H9 (cell line): ENCODE results near the gene TRPM3. TPM values are rescaled to one million over a fixed set of nuclear protein-coding genes. Genes with fewer than 3 reads are reported as not detected.

Experiments
- DNase-seq: peaks from one replicate; pipeline ENCODE4 v3.0.0-alpha.2; 2017
- H2AFZ ChIP-seq: one replicate; pipeline ENCODE4 v1.6.1; 2013; ENCODE audit warnings: mild to moderate bottlenecking, low read length, control low read depth, moderate library complexity
- H2AK5ac ChIP-seq: 2 replicates; pipeline ENCODE4 v1.6.1; 2013; ENCODE audit warnings: low read length, control low read depth, mixed read lengths; ENCODE audit not compliant: insufficient read length
- H2BK120ac ChIP-seq: one replicate; pipeline ENCODE4 v1.6.1; 2013; ENCODE audit warnings: low read depth, mild to moderate bottlenecking, low read length, control low read depth, inconsistent platforms; ENCODE audit not compliant: poor library complexity, severe bottlenecking
- H2BK12ac ChIP-seq: 2 replicates; pipeline ENCODE4 v1.6.1; 2013; ENCODE audit warnings: low read length, control low read depth, mixed read lengths, low read depth; ENCODE audit not compliant: insufficient read length
- H2BK15ac ChIP-seq: 2 replicates; pipeline ENCODE4 v1.6.1; 2013; ENCODE audit warnings: low read depth, low read length, control low read depth
- H2BK20ac ChIP-seq: one replicate; pipeline ENCODE4 v1.6.1; 2013; ENCODE audit warnings: low read depth, mild to moderate bottlenecking, low read length, control low read depth, inconsistent platforms; ENCODE audit not compliant: poor library complexity, severe bottlenecking
- H2BK5ac ChIP-seq: 2 replicates; pipeline ENCODE4 v1.6.1; 2013; ENCODE audit warnings: low read length, control low read depth, mixed read lengths; ENCODE audit not compliant: insufficient read length
- H3K14ac ChIP-seq: 2 replicates; pipeline ENCODE4 v1.6.1; 2013; ENCODE audit warnings: low read length, control low read depth; ENCODE audit not compliant: insufficient read depth
- H3K18ac ChIP-seq: 2 replicates; pipeline ENCODE4 v1.6.1; 2013; ENCODE audit warnings: low read depth, mild to moderate bottlenecking, mixed read lengths, low read length, control low read depth; ENCODE audit not compliant: insufficient read length
- H3K23ac ChIP-seq: 2 replicates; pipeline ENCODE4 v1.6.1; 2013; ENCODE audit warnings: low read length, control low read depth, mixed read lengths, low read depth; ENCODE audit not compliant: insufficient read length
- H3K23me2 ChIP-seq: 2 replicates; pipeline ENCODE4 v1.6.1; 2013; ENCODE audit warnings: low read depth, mild to moderate bottlenecking, mixed read lengths, low read length, control low read depth; ENCODE audit not compliant: insufficient read length, poor library complexity, severe bottlenecking
- H3K27ac ChIP-seq: 2 replicates; pipeline ENCODE4 v1.5.1; 2013; ENCODE audit warnings: low read length, control low read depth, mixed read lengths, low read depth; ENCODE audit not compliant: insufficient read length
- H3K27me3 ChIP-seq: 2 replicates; pipeline ENCODE4 v1.6.1; 2013; ENCODE audit warnings: low read length, control low read depth, inconsistent platforms; ENCODE audit not compliant: insufficient read depth
- H3K4ac ChIP-seq: 2 replicates; pipeline ENCODE4 v1.6.1; 2013; ENCODE audit warnings: low read depth, mild to moderate bottlenecking, control low read depth, inconsistent platforms, low read length, moderate library complexity
- H3K4me1 ChIP-seq: 2 replicates; pipeline ENCODE4 v1.6.1; 2013; ENCODE audit warnings: low read length, control low read depth, inconsistent platforms; ENCODE audit not compliant: insufficient read depth
- H3K4me2 ChIP-seq: 2 replicates; pipeline ENCODE4 v1.6.1; 2013; ENCODE audit warnings: low read length, control low read depth, mixed read lengths; ENCODE audit not compliant: insufficient read length, insufficient read depth
- H3K56ac ChIP-seq: 2 replicates; pipeline ENCODE4 v1.6.1; 2013; ENCODE audit warnings: low read depth, mild to moderate bottlenecking, mixed read lengths, low read length, control low read depth; ENCODE audit not compliant: insufficient read length
- H3K79me1 ChIP-seq: 2 replicates; pipeline ENCODE4 v1.6.1; 2013; ENCODE audit warnings: low read depth, mild to moderate bottlenecking, moderate library complexity, low read length, control low read depth, inconsistent platforms; ENCODE audit not compliant: insufficient read depth, poor library complexity, severe bottlenecking
- H3K79me2 ChIP-seq: 2 replicates; pipeline ENCODE4 v1.6.1; 2013; ENCODE audit warnings: low read length, control low read depth, inconsistent platforms; ENCODE audit not compliant: insufficient read depth
- H3K9ac ChIP-seq: 2 replicates; pipeline ENCODE4 v1.6.1; 2013; ENCODE audit warnings: low read length, control low read depth, mixed read lengths; ENCODE audit not compliant: insufficient read length; ENCODE audit errors: extremely low read depth
- H3K9me3 ChIP-seq: one replicate; pipeline ENCODE4 v1.6.1; 2013; ENCODE audit warnings: low read depth, low read length, inconsistent platforms; ENCODE audit not compliant: control insufficient read depth
- H3T11ph ChIP-seq: one replicate; pipeline ENCODE4 v1.6.1; 2013; ENCODE audit warnings: mild to moderate bottlenecking, low read length, control low read depth, inconsistent platforms
- H4K20me1 ChIP-seq: one replicate; pipeline ENCODE4 v1.6.1; 2013; ENCODE audit not compliant: control insufficient read depth, insufficient read length, insufficient read depth
- H4K5ac ChIP-seq: 2 replicates; pipeline ENCODE4 v1.6.1; 2013; ENCODE audit warnings: low read depth, mild to moderate bottlenecking, mixed read lengths, low read length, control low read depth; ENCODE audit not compliant: insufficient read length
- H4K8ac ChIP-seq: replicated peaks from 2 replicates; pipeline ENCODE4 v1.6.1; 2013; ENCODE audit warnings: low read length, control low read depth, mixed read lengths, low read depth; ENCODE audit not compliant: insufficient read length
- H4K91ac ChIP-seq: 2 replicates; pipeline ENCODE4 v1.6.1; 2013; ENCODE audit warnings: low read depth, mild to moderate bottlenecking, moderate library complexity, mixed read lengths, low read length, control low read depth; ENCODE audit not compliant: insufficient read length
- H3K27ac Mint-ChIP-seq, 3 experiments: 2 replicates in 2 of 3; 3 replicates in 1 of 3; pipeline ENCODE4 v1.8.0; 2020 to 2021; ENCODE audit warnings: mixed read lengths in 3 of 3, mild to moderate bottlenecking in 1 of 3, moderate library complexity in 1 of 3
- H3K27me3 Mint-ChIP-seq: 2 replicates; pipeline ENCODE4 v1.8.0; 2021; ENCODE audit warnings: low read depth, mild to moderate bottlenecking, moderate library complexity, mixed read lengths
- H3K36me3 Mint-ChIP-seq, 3 experiments: 2 replicates in 2 of 3; 3 replicates in 1 of 3; pipeline ENCODE4 v1.8.0; 2020 to 2021; ENCODE audit warnings: low read depth in 3 of 3, mixed read lengths in 3 of 3; ENCODE audit not compliant: insufficient read depth in 1 of 3
- H3K4me1 Mint-ChIP-seq, 2 experiments: 2 replicates each; pipeline ENCODE4 v1.8.0; 2020; ENCODE audit warnings: mixed read lengths in 2 of 2
- H3K4me3 Mint-ChIP-seq, 2 experiments: 2 replicates in 1 of 2; 3 replicates in 1 of 2; pipeline ENCODE4 v1.8.0; 2020 to 2021; ENCODE audit warnings: mild to moderate bottlenecking in 2 of 2, mixed read lengths in 2 of 2, moderate library complexity in 1 of 2
- H3K9me3 Mint-ChIP-seq, 2 experiments: 2 replicates in 1 of 2; 3 replicates in 1 of 2; pipeline ENCODE4 v1.8.0; 2020; ENCODE audit warnings: mild to moderate bottlenecking in 2 of 2, mixed read lengths in 2 of 2, moderate library complexity in 1 of 2
- WGBS: extraction: QIAGEN DNeasy Blood & Tissue Kit; methylation state at CpG from one replicate; pipeline ENCODE4 v1.1.7; 2013; ENCODE audit warnings: missing lambda C conversion rate, low lambda C conversion rate, mixed read lengths; ENCODE audit not compliant: insufficient read length; ENCODE audit errors: extremely low coverage; 5-methylcytosine and 5-hydroxymethylcytosine counted together
- total RNA-seq: library from RNA; stranded (reverse); gene quantifications from 2 replicates; pipeline ENCODE4 v1.2.1, GENCODE V29; 2021
- TF ChIP-seq, protein P1 (sequence below): fragments of 200-600 bp; sonication (generic); conservative IDR thresholded peaks from 3 replicates; pipeline ENCODE4 v1.8.0; 2021; ENCODE audit warnings: antibody characterized with exemption, mild to moderate bottlenecking

Gene TRPM3
- total RNA-seq, 1 experiment from 2014 or later = 10.3 TPM

DNA sequence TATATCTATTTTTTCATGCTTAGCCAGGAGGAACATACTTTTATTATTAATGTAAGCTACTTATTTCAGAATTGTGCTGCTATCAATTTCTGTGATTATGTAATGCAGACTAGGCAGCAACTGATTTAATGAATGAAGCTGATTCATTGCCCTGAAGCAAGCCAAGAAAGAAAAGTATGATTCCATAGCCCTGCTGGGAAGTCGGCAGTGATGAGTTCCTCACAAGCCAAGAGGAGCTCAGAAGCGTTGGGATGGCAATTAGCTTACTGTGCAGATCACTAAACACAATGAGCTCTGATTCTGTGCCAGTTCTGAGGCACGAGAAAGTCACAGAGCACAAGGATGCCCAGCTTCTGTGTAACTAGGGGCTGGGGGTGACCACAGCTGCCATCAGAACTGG, 452.7 kb downstream of the TRPM3 start:
- no peaks in the 10 kb centered on the region for H3K79me1 ChIP-seq
- H3K56ac ChIP-seq = no peak overlapping the region
- no peak overlapping the region for H2BK12ac ChIP-seq
- H3K23me2 ChIP-seq = no peaks in the 10 kb centered on the region
- WGBS = no CpG with 5 or more reads among the region's 3 CpGs
- H3K9me3 ChIP-seq = no peaks in the 10 kb centered on the region
- no peaks in the 10 kb centered on the region for H3K79me2 ChIP-seq
- H3K4me1 ChIP-seq = no peaks in the 10 kb centered on the region
- H3K36me3 Mint-ChIP-seq = no peaks in the 10 kb centered on the region; a peak in 1 of 7 replicates
- H3K9me3 Mint-ChIP-seq = no peaks in the 10 kb centered on the region
- H3K23ac ChIP-seq = no peak overlapping the region
- H4K91ac ChIP-seq = no peak overlapping the region
- H2AFZ ChIP-seq = no peak overlapping the region
- H3K27me3 Mint-ChIP-seq = no peaks in the 10 kb centered on the region; the same call in 1 of the 2 replicates
- H4K8ac ChIP-seq = no peak overlapping the region
- H3K18ac ChIP-seq = no peak overlapping the region
- H3K27ac Mint-ChIP-seq = no peak overlapping the region
- H3K9ac ChIP-seq = no peak overlapping the region
- TF ChIP-seq, protein P1, sequence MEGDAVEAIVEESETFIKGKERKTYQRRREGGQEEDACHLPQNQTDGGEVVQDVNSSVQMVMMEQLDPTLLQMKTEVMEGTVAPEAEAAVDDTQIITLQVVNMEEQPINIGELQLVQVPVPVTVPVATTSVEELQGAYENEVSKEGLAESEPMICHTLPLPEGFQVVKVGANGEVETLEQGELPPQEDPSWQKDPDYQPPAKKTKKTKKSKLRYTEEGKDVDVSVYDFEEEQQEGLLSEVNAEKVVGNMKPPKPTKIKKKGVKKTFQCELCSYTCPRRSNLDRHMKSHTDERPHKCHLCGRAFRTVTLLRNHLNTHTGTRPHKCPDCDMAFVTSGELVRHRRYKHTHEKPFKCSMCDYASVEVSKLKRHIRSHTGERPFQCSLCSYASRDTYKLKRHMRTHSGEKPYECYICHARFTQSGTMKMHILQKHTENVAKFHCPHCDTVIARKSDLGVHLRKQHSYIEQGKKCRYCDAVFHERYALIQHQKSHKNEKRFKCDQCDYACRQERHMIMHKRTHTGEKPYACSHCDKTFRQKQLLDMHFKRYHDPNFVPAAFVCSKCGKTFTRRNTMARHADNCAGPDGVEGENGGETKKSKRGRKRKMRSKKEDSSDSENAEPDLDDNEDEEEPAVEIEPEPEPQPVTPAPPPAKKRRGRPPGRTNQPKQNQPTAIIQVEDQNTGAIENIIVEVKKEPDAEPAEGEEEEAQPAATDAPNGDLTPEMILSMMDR = no peak
- no peak overlapping the region for H4K5ac ChIP-seq
- H3K4ac ChIP-seq = no peak overlapping the region
- H2BK5ac ChIP-seq = no peak overlapping the region
- no peak overlapping the region for H3T11ph ChIP-seq
- H2BK20ac ChIP-seq = no peak overlapping the region
- H3K4me1 Mint-ChIP-seq = no peaks in the 10 kb centered on the region
- no peak overlapping the region for H3K27ac ChIP-seq
- no peak for DNase-seq
- H3K4me3 Mint-ChIP-seq = no peak overlapping the region
- H4K20me1 ChIP-seq = no peaks in the 10 kb centered on the region
- H2BK15ac ChIP-seq = no peak overlapping the region
- no peaks in the 10 kb centered on the region for H3K27me3 ChIP-seq
- H2BK120ac ChIP-seq = no peak overlapping the region
- no peak overlapping the region for H3K14ac ChIP-seq
- no peak overlapping the region for H3K4me2 ChIP-seq
- H2AK5ac ChIP-seq = no peak overlapping the region
